GM12801 (cell line): ENCODE measurements around the gene SPTAN1.

Experiments used
- CTCF ChIP-seq: IDR thresholded peaks from one replicate; pipeline ENCODE4 v1.5.1; 2011; ENCODE audit warnings: control low read depth; ENCODE audit not compliant: insufficient read length; ENCODE audit errors: extremely low read depth

The SPTAN1 gene

DNA sequence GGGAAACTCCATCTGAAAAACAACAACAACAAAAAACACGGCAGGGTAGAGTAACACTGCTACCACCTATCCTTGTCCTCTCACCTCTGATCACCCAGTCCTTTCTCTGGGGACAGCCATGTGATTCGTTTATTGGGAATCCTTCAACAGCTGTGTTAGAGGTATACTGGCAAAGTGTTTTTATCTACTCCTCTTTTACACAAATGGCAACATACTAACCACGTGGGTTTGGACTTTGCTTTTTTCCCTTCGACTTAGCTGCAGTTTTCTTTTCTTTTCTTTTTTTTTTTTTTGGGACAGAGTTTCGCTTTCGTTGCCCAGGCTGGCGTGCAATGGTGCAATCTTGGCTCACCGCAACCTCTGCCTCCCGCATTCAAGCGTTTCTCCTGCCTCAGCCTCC, 125.4 kb downstream of the SPTAN1 start:
- TF ChIP-seq CTCF, result no peak
